Activated CD4-positive, alpha-beta T cell treated with anti-CD3 and anti-CD28 coated beads, Interleukin-2, Interleukin-4, amounts not matched to agents 100 ng/mL and 50 ng/mL, durations not matched to agents 16 hours and 8 hours (primary cell): ENCODE results near the gene NBL1.

Experiments
- DNase-seq: peaks from one replicate; pipeline ENCODE4 v3.0.0-alpha.2; 2020; ENCODE audit warnings: low spot score

NBL1 gene

DNA sequence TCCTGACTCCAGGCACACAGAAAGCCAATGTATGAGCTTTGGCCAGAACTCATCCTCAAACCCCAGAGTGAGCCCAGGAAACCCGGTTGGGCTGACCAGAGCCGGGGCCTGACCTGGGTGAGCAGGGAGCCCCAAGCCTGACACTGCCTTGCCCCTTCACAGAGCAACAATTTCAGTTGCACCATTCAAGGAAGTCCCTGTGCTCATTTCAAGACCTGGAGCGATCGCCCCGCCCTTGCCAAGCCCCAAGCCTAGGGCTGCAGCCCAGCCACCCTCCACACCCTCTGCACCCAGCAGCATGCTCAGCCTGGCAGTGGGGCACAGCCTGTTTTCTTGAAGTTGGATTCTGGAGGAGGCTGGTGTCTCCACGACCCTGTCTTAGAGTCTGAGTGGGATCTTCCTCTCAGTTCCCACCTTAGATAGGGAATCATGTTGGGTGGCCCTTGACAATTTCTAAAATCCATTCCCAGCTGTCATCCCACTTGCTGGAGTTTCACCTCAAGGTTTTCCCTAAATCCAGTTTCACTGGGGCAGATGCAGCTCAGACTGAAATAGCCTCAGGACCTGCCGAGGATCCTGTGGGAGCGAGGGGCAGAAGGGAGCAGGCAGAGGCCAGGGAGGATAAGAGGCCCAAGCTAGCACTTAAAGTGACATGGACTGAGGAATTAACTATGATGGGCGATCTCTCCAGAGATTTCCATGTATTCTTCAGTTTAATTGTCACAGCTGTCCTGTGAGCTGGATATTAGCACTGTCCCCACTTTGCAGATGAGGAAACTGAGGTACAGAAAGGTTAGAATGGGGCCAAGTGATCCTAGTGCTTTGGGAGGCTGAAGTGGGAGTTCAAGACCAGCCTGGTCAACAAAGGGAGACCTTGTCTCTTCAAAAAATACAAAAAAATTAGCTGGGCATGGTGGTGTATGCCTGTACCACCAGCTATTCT, 2.5 kb downstream of the NBL1 start:
- DNase-seq: peak; percentile 41

DNA sequence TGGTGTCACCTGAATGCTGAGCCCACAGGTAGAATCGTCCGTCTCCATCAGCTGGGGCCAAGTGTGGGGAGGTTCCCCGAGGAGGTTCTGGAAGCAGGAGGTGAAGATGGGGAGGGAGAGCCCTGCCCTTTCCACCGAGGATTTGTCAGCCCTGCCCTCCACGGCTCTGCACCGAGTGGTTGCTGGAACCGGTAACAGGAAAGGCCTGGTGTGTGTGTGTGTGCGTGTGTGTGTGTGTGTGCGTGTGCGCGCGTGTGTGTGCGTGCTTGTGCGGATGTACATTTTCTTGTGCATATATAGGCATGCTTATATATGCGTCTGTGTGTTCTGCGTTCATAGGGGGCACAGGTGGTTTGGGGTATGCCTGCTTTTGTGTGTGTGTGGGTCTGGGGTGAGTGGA, 3.5 kb downstream of the NBL1 start:
- no peak for DNase-seq

DNA sequence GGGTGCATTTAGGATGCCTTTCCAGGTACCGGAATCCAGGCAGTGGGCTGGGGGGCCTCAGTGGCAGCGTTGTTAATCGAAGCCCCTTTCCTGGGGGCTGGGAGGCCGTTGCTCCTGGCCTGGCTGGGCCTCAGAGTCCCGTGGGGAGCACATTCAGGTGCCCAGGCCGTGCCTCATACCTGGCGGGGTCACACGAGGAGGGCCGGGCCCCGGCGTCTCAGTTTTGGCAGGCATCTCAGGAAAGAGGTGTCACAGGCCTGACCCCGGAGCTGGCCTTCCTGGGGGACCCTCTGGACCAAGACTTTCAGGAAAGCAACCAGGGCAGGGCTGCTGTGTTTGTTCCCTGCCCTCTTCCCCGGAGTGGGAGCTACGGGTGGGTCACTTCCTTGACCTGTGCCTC, 4.1 kb downstream of the NBL1 start:
- no peak for DNase-seq

DNA sequence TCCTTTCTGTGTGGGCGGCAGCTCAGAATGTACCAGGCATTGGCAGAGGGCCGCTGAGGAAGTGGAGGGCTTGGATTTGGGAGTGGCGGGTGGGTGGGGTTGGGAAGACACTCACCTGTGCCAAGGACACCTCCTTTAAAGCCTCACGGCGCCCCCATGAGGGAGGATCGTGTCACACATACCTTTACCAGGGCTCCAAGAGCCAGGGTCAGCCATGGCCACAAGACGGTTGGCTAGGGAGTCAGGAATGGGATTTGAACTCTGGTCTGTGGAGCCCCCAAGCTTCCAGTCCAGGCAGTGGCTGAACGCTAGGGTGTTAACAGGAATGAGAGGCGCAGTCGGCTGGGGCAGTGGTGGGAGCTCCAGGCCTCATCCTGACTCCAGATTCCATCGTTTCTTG, 4.6 kb downstream of the NBL1 start:
- DNase-seq: no peak

DNA sequence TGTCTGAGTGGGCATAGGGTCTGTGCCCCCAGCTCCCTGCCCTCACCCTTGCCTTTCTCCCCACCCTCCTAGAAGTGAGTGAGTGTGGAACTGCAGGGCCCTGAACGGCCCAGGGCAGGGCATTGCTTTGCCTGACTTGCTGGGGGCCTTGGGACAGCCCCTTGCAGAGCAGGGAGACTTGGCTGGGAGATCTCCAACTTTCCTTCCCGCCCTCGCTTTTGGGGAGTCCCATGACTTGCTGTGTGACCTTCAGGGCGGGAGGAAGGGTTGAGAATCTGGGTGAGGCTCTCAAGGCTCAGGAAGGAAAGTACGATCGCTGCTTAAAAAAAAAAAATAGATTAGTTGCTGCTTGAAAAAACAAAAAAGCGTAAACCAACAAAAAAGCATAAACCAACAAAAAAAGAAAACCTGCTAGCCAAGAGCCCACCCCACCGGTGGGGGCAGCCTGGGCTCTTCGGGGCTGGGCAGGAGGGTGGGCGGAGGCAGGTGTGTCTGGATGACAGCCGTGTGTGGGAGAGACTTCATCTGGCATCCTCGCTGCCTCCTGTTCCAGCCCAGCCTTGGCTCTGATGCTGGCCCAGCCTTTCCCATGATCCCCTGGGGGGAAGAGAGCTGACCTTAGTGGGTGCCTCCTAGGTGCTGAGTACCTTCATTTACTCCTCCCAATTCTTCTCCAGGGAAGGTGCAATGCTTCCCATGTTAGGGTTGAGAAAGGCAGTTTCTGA, 6.5 kb downstream of the NBL1 start:
- no peak for DNase-seq

DNA sequence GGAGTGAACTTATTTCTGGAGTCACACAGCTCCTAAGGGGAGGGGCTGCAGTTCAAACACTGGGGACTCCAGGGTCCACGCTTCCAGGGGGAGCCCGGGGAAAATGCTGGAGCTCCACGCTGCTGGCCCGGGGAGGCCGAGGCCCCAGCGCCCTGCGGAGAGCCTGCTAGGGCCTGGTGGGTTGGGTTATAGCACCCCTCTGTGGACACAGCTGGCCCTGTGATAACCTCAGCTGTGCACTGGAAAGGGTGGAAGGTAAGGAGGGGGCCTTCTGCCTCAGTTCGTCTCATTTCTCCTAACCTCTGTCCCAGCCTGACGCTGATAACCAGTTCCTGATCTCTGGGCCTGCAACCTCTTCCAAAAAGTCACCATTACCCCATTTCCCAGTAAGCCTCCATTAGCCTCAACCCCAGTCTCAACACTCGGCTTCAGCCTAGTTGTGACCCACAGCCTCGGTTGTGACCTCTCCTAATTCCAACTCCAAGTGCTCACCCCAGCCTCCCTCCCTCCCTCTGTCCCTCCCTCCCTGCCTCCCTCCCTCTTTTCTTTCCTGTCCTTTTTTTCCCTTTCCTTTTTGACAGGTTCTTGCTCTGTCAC, 7.1 kb downstream of the NBL1 start:
- DNase-seq: peak; percentile 42

DNA sequence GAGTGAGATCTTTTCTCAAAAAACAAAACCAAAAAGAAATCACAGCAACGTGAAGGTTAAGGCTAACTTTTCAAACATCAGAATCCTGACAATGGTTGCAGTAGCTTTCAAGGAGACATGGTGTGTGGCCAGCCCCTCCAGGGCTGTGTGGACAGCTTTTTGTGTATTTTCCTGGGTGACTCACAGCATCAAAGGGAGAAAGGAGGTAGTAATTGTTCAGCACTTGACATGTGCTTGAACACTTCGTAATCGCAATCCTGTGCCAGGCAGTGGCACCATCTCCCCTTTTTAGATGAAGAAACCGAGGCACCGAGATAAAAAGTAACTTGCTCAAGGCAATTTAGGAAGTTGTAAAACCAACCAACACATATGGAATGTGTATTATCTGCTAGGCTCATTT, 10.3 kb downstream of the NBL1 start:
- no peak for DNase-seq

DNA sequence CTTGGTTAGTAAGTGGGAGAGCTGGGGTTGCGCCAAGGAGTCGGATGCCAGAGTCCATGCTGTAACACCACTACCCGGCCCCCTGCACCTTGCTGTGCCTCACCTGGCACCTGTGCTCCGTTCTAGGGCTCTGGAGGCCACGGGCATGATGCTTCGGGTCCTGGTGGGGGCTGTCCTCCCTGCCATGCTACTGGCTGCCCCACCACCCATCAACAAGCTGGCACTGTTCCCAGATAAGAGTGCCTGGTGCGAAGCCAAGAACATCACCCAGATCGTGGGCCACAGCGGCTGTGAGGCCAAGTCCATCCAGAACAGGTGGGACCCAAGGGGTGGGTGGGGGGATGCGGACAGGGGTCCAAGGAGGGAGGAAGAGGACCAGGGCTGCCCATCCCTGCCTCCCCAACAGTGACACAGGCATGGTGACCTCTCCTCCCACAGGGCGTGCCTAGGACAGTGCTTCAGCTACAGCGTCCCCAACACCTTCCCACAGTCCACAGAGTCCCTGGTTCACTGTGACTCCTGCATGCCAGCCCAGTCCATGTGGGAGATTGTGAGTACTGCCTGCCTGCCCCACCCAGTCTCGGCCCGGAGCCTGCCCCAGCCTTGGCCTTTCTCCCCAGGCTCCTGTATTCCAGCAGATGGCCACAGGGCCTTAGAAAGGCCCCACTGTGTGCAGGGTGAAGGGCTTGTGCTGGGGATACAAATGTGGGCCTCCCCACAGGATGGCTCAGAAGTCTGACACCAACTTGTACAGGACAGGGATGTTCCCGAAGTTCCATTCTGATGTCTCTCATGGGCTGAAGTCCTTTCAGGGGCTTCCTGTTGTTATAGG, 11.0 kb downstream of the NBL1 start:
- DNase-seq: no peak

DNA sequence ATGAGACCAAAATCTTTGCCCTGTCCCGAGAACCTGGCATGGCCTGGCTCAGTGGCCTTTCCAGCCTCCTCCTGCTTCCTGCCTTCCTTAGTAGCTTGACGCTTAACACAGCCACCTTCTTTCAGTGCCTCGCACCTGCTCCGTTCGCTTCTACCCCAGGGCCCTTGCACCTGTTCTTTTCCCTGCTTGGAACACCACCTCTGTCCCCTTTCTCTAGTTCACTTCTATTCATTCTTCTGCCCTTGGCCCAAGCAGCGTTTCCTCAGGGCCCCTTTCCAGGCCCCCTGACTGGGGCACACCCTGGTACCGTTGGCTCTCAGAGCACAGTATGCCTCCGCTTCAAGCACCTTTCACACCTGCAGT, 11.6 kb downstream of the NBL1 start:
- DNase-seq: no peak

DNA sequence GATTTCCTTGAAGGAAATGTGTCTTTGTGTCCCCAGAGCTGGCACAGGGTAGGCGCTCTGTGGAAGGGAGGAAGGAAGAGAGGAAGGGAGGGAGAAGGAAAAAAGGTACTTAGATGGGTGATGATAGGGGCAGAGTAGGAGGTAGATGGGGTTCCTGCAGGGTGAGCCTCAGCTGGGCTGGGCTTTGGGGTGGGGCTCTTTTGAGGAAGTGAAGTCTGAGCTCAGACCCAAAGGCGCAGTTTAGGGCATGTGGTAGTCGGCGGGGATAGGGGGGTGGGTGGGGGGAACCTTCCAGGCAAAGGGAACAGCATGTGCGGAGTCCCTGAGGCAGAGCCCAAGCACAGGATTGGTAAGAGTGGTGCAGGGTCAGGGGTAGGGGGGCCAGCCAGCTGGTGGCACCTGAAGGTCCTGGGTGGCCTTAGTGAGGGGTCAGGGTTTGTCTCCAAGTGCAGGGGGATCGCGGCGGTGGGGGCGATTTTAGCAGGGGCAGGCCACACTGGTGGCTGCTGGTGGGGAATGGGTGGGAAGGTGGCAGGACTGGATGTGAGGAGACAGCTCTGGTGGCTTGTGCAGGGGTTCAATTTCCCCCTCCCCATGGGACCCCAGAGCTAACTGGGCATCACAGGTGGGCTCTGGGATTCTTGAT, 12.1 kb downstream of the NBL1 start:
- no peak for DNase-seq

DNA sequence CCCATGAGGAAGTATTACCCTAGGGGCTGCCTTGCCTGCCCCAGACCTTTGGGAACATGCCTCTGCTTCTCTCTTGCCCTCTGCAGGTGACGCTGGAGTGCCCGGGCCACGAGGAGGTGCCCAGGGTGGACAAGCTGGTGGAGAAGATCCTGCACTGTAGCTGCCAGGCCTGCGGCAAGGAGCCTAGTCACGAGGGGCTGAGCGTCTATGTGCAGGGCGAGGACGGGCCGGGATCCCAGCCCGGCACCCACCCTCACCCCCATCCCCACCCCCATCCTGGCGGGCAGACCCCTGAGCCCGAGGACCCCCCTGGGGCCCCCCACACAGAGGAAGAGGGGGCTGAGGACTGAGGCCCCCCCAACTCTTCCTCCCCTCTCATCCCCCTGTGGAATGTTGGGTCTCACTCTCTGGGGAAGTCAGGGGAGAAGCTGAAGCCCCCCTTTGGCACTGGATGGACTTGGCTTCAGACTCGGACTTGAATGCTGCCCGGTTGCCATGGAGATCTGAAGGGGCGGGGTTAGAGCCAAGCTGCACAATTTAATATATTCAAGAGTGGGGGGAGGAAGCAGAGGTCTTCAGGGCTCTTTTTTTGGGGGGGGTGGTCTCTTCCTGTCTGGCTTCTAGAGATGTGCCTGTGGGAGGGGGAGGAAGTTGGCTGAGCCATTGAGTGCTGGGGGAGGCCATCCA, 12.8 kb downstream of the NBL1 start:
- DNase-seq: no peak

DNA sequence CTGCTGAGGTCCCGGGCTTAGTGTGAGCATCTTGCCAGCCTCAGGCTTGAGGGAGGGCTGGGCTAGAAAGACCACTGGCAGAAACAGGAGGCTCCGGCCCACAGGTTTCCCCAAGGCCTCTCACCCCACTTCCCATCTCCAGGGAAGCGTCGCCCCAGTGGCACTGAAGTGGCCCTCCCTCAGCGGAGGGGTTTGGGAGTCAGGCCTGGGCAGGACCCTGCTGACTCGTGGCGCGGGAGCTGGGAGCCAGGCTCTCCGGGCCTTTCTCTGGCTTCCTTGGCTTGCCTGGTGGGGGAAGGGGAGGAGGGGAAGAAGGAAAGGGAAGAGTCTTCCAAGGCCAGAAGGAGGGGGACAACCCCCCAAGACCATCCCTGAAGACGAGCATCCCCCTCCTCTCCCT, 13.4 kb downstream of the NBL1 start:
- DNase-seq: no peak

DNA sequence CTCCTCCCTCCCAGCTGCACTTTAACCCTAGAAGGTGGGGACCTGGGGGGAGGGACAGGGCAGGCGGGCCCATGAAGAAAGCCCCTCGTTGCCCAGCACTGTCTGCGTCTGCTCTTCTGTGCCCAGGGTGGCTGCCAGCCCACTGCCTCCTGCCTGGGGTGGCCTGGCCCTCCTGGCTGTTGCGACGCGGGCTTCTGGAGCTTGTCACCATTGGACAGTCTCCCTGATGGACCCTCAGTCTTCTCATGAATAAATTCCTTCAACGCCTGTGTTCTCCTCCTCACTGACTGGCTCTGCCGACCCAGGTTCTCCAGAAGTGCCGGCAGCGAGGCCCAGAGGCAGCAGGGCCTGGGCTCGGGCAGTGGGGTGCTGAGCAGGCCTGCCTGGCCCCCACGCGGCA, 14.1 kb downstream of the NBL1 start:
- DNase-seq: no peak

DNA sequence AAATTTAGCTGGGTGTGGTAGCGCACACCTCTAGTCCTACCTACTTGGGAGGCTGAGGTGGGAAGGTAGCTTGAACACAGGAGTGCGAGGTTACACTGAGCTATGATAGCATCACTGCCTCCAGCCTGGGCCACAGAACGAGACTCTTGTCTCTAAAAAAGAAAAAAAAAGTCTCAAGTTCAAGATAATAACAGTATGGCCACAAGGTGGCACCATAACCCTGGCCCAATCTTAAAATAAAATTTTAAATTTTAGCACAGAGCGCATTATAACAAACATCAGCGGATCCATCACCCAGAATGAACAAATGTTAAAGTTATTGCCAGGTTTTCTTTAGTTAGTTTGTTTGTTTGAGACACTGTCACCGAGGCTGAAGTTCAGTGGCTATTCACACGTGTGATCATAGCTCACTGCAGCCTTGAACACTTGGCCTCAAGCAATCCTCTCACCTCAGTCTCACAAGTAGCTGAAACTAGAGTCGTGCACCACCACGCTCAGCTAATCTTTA, 17.7 kb downstream of the NBL1 start:
- peak; percentile 42 for DNase-seq

DNA sequence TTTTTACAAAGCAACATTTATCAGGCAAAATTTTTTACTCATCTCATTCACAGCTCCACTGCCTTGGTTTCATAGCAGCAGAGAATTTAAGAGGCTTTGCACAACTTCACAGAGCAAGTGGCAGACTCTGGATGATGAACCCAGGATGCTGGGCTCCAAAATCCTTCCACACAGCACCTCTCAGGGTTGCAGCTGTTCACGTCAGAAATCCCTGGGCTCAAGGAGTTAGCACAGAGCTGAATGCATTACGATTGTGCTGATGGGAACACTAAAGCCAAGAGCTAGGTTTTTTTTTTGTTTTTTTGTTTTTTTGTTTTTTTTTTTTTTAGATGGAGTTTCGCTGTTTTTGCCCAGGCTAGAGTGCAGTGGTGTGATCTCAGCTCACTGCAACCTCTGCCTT, 18.2 kb downstream of the NBL1 start:
- DNase-seq: no peak

DNA sequence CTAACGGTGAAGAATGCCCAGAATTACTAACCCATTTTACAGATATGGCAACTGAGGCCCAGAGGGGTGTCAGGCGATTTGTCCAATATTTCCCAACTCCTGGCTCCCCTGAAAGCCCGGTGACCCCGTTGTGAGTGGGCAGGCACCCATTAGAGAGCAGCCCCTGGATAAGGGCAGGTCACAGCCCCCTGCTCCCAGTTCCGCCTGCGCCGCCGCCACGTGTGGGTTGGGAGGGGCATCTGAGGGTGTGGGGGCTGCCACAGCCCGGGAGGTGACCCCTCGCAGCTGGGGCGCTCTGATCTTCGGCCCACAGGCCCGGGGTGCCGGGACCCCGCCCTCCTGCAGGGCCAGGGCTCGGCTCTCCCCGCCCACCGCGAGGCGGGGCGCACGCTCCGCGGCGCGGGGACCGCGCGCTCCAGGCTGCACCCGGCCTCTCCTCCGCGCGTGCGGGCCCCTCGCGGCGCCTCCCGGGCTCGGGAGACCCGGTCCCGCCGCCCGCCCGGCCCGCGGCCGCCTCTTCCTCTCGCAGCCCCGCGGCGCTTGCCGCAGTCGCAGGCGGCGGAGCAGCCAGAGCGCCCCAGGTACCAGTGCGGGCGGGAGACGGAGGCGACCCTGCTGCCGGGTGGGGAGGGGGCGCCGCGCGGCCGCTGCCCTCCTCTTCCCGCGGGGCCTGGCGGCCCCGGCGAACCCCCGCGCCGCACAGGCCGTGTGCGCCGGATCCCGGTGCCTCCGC, 20.5 kb downstream of the NBL1 start, which contains the start of gene HTR6:
HTR6 (plus strand) TSS at position 423 of the 733 bp plus-strand sequence. CDS start 879 bp downstream, outside the sequence.
- no peak for DNase-seq

DNA sequence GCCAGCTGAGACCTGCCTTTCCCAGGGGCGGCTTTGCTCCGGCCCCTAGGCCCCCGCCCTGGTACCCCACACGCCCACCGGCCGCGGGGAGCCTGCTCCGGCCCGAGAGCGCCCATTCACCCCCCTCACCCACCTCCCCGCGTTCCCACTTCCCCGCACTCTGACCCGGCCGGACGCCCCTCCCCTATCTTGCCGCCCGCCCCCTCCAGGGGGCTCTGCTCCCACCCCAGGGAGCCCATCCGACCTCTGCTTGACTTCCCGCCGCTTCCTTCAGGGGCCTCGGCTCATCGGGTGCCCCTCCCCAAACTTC, 21.0 kb downstream of the NBL1 start:
- DNase-seq: no peak

DNA sequence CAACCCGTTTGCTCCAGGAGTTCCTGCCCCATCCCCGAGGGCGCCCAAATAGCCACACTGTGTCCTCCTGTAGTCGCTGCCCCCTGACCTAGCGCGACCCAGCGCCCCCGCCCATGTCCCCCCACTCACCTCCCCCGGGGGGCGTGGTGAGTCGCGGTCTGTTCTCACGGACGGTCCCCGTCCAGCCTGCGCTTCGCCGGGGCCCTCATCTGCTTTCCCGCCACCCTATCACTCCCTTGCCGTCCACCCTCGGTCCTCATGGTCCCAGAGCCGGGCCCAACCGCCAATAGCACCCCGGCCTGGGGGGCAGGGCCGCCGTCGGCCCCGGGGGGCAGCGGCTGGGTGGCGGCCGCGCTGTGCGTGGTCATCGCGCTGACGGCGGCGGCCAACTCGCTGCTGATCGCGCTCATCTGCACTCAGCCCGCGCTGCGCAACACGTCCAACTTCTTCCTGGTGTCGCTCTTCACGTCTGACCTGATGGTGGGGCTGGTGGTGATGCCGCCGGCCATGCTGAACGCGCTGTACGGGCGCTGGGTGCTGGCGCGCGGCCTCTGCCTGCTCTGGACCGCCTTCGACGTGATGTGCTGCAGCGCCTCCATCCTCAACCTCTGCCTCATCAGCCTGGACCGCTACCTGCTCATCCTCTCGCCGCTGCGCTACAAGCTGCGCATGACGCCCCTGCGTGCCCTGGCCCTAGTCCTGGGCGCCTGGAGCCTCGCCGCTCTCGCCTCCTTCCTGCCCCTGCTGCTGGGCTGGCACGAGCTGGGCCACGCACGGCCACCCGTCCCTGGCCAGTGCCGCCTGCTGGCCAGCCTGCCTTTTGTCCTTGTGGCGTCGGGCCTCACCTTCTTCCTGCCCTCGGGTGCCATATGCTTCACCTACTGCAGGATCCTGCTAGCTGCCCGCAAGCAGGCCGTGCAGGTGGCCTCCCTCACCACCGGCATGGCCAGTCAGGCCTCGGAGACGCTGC, 21.7 kb downstream of the NBL1 start:
- no peak for DNase-seq

DNA sequence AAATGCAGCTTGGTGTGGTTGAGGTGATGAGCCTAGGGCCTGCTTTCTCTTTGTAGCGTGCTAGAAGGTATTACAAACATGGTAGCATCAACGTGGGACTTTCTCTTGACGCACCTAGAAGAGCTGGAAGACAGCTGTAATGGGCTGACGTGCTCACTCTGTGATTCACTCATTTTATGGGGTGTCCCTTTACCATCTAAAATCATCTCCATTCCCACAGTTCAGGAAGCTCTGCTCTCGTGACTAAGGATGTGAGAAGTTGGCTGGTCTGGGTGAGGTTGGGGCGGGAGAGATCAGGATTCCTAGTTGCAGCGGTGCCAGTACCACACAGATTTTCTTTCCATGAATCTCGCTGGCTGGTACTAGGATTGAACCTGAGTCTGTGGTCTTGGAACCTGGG, 24.8 kb downstream of the NBL1 start:
- DNase-seq: no peak
